NCI-H2227 (cell line): Measurements from ENCODE around the gene CELA2A.
"Not testable (repeated sequence)": the region's sequence is repeated elsewhere in the genome, so short reads cannot be mapped to it uniquely, and the experiment has no call there.

ENCODE experiments used
- DNase-seq: peaks from one replicate; lab custom pipeline; 2025; ENCODE audit not compliant: unreplicated experiment; lab: John Stamatoyannopoulos, UW

CELA2A gene

GRCh38 chr1:15492596-15492995, 36.1 kb downstream of the CELA2A start:
- DNase-seq, result no peak

- DNase-seq, result no peak
These were observed 37.4 kb downstream of the CELA2A start for GRCh38 chr1:15493869-15494390.

- DNase-seq, result no peak
These were observed 43.9 kb downstream of the CELA2A start for GRCh38 chr1:15500184-15501178.

GRCh38 chr1:15501208-15502032, 44.9 kb downstream of the CELA2A start:
- peak; percentile 69 for DNase-seq

GRCh38 chr1:15504436-15504835, 47.9 kb downstream of the CELA2A start:
- DNase-seq, result no peak

GRCh38 chr1:15506831-15507230, 50.3 kb downstream of the CELA2A start:
- DNase-seq, result no peak

GRCh38 chr1:15507278-15507677, 50.7 kb downstream of the CELA2A start:
- DNase-seq, result no peak

GRCh38 chr1:15508700-15509487, 52.4 kb downstream of the CELA2A start:
- DNase-seq, result no peak

GRCh38 chr1:15509586-15509985, 53.1 kb downstream of the CELA2A start:
- no peak for DNase-seq

GRCh38 chr1:15510611-15511405, 54.3 kb downstream of the CELA2A start:
- DNase-seq, result no peak

GRCh38 chr1:15513192-15513591, 56.7 kb downstream of the CELA2A start:
- DNase-seq, result no peak

GRCh38 chr1:15513919-15514318, 57.4 kb downstream of the CELA2A start:
- no peak for DNase-seq

- not testable (repeated sequence) for DNase-seq
These were observed 58.0 kb downstream of the CELA2A start for GRCh38 chr1:15514557-15514956.

- no peak for DNase-seq
These were observed 58.6 kb downstream of the CELA2A start for GRCh38 chr1:15515022-15515663.

GRCh38 chr1:15519625-15520024, 63.1 kb downstream of the CELA2A start:
- no peak for DNase-seq

GRCh38 chr1:15521206-15521906, 64.8 kb downstream of the CELA2A start:
- DNase-seq, result not testable (repeated sequence)
